HG02798 (cell line): Measurements from ENCODE around the gene RAB7A.
"Not testable (repeated sequence)": the region's sequence is repeated elsewhere in the genome, so short reads cannot be mapped to it uniquely, and the experiment has no call there.

Experiments
- ATAC-seq: cut with Tn5 transposase; IDR thresholded peaks from one replicate; pipeline ENCODE4 v1.9.1; 2021; ENCODE audit warnings: mild to moderate bottlenecking; ENCODE audit not compliant: unreplicated experiment, poor library complexity

Gene RAB7A

GRCh38 chr3:128746881-128747280 is 20.9 kb downstream of the RAB7A start:
- ATAC-seq: no peak

- ATAC-seq: no peak
These were observed 22.6 kb downstream of the RAB7A start for GRCh38 chr3:128748557-128748956.

GRCh38 chr3:128749035-128749434 is 23.1 kb downstream of the RAB7A start:
- ATAC-seq: no peak

GRCh38 chr3:128749561-128749960 is 23.6 kb downstream of the RAB7A start:
- ATAC-seq: not testable (repeated sequence)

- no peak for ATAC-seq
These were observed 27.7 kb downstream of the RAB7A start for GRCh38 chr3:128753715-128754114.

GRCh38 chr3:128760042-128760441 is 34.1 kb downstream of the RAB7A start:
- no peak for ATAC-seq

GRCh38 chr3:128760881-128761280 is 34.9 kb downstream of the RAB7A start:
- no peak for ATAC-seq

GRCh38 chr3:128761392-128761791 is 35.4 kb downstream of the RAB7A start:
- ATAC-seq: no peak

- ATAC-seq: no peak
These were observed 38.0 kb downstream of the RAB7A start for GRCh38 chr3:128763967-128764366.

GRCh38 chr3:128764863-128765262 is 38.9 kb downstream of the RAB7A start:
- no peak for ATAC-seq

- no peak for ATAC-seq
These were observed 41.2 kb downstream of the RAB7A start for GRCh38 chr3:128767094-128767750.

GRCh38 chr3:128768471-128768870 is 42.5 kb downstream of the RAB7A start:
- no peak for ATAC-seq

- no peak for ATAC-seq
These were observed 44.4 kb downstream of the RAB7A start for GRCh38 chr3:128770387-128770786.

- not testable (repeated sequence) for ATAC-seq
These were observed 47.2 kb downstream of the RAB7A start for GRCh38 chr3:128773189-128773588.

- not testable (repeated sequence) for ATAC-seq
These were observed 47.6 kb downstream of the RAB7A start for GRCh38 chr3:128773592-128773991.

GRCh38 chr3:128775241-128775640 is 49.3 kb downstream of the RAB7A start:
- ATAC-seq: no peak

- ATAC-seq: no peak
These were observed 50.0 kb downstream of the RAB7A start for GRCh38 chr3:128775906-128776542.

GRCh38 chr3:128780101-128780837 is 54.3 kb downstream of the RAB7A start:
- no peak for ATAC-seq

GRCh38 chr3:128781164-128781563 is 55.2 kb downstream of the RAB7A start:
- ATAC-seq: no peak

GRCh38 chr3:128782282-128783146 is 56.5 kb downstream of the RAB7A start:
- no peak for ATAC-seq
